ENCODE data around the gene DUSP1. TPM values are rescaled to one million over a fixed set of nuclear protein-coding genes. Genes with fewer than 3 reads are reported as not detected.
"Not testable (repeated sequence)": the region's sequence is repeated elsewhere in the genome, so short reads cannot be mapped to it uniquely, and the experiment has no call there.

Gene DUSP1
- total and polyA plus RNA-seq, 10 donors: 46.0 to 818 (median 239) TPM

DNA sequence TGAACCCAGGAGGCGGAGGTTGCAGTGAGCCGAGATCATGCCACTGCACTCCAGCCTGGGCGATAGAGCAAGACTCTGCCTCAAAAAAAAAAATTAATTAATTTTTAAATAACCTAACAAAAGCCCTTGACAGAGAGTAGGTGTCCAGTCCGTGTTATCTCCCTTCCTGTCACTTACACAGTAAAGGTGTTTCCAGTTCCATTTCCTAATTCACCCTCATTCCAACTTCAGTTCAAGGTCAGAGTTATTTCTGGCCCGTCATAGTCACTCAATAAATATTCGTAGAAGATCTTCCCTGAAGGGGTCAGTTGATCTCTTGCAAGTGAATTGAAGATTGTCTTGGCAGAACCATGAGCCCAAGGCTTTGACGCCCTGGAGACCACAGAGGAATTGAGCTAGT lies 46.7 kb upstream of the DUSP1 start:
- intact Hi-C loops (cut with DNase I; ENCODE audit: low total_unique reads): no loop called here
- DNase-seq: no peak
- Histone ChIP-seq H3K27ac (peak overlapping the region in 5 of 8 donors; percentile 2 to 64 (median 19)), H3K4me3 (no peak overlapping the region), H3K9me3 (no peaks in the 10 kb centered on the region), H3K4me1 (peaks cover 0 to 45% (median 7%) of the 10 kb centered on the region in 6 donors), H3K36me3 (no peaks in the 10 kb centered on the region), H3K27me3 (replicated peaks in 1 of 7) (no peaks in the 10 kb centered on the region)
- WGBS, 5 donors: 68 to 82% (median 75%) methylated on average over 7 of the region's 7 CpGs
- TF ChIP-seq, protein P1, sequence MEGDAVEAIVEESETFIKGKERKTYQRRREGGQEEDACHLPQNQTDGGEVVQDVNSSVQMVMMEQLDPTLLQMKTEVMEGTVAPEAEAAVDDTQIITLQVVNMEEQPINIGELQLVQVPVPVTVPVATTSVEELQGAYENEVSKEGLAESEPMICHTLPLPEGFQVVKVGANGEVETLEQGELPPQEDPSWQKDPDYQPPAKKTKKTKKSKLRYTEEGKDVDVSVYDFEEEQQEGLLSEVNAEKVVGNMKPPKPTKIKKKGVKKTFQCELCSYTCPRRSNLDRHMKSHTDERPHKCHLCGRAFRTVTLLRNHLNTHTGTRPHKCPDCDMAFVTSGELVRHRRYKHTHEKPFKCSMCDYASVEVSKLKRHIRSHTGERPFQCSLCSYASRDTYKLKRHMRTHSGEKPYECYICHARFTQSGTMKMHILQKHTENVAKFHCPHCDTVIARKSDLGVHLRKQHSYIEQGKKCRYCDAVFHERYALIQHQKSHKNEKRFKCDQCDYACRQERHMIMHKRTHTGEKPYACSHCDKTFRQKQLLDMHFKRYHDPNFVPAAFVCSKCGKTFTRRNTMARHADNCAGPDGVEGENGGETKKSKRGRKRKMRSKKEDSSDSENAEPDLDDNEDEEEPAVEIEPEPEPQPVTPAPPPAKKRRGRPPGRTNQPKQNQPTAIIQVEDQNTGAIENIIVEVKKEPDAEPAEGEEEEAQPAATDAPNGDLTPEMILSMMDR (IDR thresholded peaks at IDR 0.05 in 8 of 11, conservative IDR thresholded peaks at IDR 0.05 in 3 of 11): no peak
- no peak for TF ChIP-seq POLR2AphosphoS5 (IDR thresholded peaks at IDR 0.05)
- TF ChIP-seq POLR2A (IDR thresholded peaks at IDR 0.05): no peak

GRCh38 chr5:172816925-172817562 lies 46.0 kb upstream of the DUSP1 start:
- no peaks in the 10 kb centered on the region for H3K36me3 ChIP-seq
- peak overlapping the region in 2 of 8 donors; percentile 31 to 64 for H3K27ac ChIP-seq
- no peak for DNase-seq
- TF ChIP-seq, protein P1 (IDR thresholded peaks at IDR 0.05 in 8 of 11, conservative IDR thresholded peaks at IDR 0.05 in 3 of 11): no peak
- no peak for TF ChIP-seq POLR2A (IDR thresholded peaks at IDR 0.05)
- TF ChIP-seq POLR2AphosphoS5 (IDR thresholded peaks at IDR 0.05): no peak
- 59 to 77% (median 71%) methylated on average over 5 of the region's 5 CpGs for WGBS, 5 donors
- no peaks in the 10 kb centered on the region for H3K9me3 ChIP-seq
- intact Hi-C loops (cut with DNase I; ENCODE audit: low total_unique reads): no loop called here
- H3K4me1 ChIP-seq: peaks cover 0 to 45% (median 7%) of the 10 kb centered on the region in 6 donors
- H3K27me3 ChIP-seq (replicated peaks in 1 of 7): no peaks in the 10 kb centered on the region
- no peak overlapping the region for H3K4me3 ChIP-seq

DNA sequence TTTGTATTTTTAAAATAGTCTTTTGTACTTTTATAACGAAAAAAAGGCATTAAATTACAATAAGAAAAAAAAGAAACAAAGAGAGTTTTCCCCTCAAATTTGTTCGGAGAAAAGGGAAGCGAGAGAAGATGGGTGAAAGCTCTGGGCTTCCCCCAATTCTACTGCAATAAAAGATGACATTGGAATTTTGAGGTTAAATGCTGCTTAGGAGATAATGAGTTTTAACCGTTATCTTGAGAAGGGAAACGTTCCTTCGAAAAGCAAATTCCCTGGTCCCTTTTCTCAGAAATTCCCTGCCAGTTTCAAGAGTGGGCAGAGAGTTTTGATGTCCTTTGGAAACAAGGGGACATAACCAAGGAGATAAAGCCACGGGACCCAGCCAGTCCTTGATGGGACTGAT lies 44.6 kb upstream of the DUSP1 start:
- Histone ChIP-seq H3K4me3 (no peak overlapping the region), H3K27me3 (replicated peaks in 1 of 7) (no peaks in the 10 kb centered on the region), H3K36me3 (no peaks in the 10 kb centered on the region), H3K27ac (no peak overlapping the region), H3K4me1 (peaks cover 0 to 41% (median 7%) of the 10 kb centered on the region in 6 donors), H3K9me3 (no peaks in the 10 kb centered on the region)
- no peak for DNase-seq
- intact Hi-C loops (cut with DNase I; ENCODE audit: low total_unique reads): no loop called here
- TF ChIP-seq, protein P1 (IDR thresholded peaks at IDR 0.05 in 8 of 11, conservative IDR thresholded peaks at IDR 0.05 in 3 of 11): no peak
- TF ChIP-seq POLR2AphosphoS5 (IDR thresholded peaks at IDR 0.05): no peak
- 61 to 76% (median 72%) methylated on average over 7 of the region's 7 CpGs for WGBS, 5 donors

DNA sequence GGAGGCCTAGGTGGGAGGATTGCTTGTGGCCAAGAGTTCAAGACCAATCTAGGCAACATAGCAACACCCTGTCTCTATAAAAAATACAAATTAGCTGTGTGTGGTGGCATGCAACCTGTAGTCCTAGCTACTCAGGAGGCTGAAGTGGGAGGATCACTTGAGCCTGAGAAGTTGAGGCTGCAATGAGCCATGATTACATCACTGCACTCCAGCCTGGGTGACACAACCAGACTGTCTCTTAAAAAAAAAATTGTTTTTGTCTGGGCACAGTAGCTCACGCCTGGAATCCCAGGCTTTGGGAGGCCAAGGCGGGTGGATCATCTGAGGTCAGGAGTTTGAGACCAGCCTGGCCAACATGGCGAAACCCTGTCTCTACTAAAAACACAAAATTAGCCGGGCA lies 40.0 kb upstream of the DUSP1 start:
- H3K4me3 ChIP-seq; H3K27ac ChIP-seq; intact Hi-C loops (cut with DNase I; ENCODE audit: low total_unique reads); H3K9me3 ChIP-seq; H3K36me3 ChIP-seq; DNase-seq; H3K27me3 ChIP-seq (replicated peaks in 1 of 7): not testable (repeated sequence)
- WGBS, 5 donors: 94 to 100% (median 98%) methylated on average over 4 of the region's 4 CpGs
- H3K4me1 ChIP-seq: peaks cover 4 to 28% (median 12%) of the 10 kb centered on the region in 6 donors

All from spleen (tissue), 11 donors.